ENCODE measurements around the gene CYGB. TPM values are rescaled to one million over a fixed set of nuclear protein-coding genes. Genes with fewer than 3 reads are reported as not detected.

The CYGB gene
- total and polyA plus RNA-seq, 4 donors = 0.83 to 7.8 (median 1.4) TPM

- Histone ChIP-seq H3K9ac (ENCODE audit: low read depth in 1 of 2, low read length in 2 of 2) (no peak overlapping the region), H3K4me1 (ENCODE audit: control insufficient read depth in 4 of 4, insufficient read depth in 4 of 4, low read length in 3 of 4) (peaks cover 0 to 11% (median 7%) of the 10 kb centered on the region in 4 donors), H3K36me3 (ENCODE audit: control insufficient read depth in 4 of 4, insufficient read depth in 3 of 4, low read depth in 1 of 4, low read length in 3 of 4) (no peaks in the 10 kb centered on the region), H3K4me3 (ENCODE audit: low read depth in 1 of 3, low read length in 3 of 3) (no peak overlapping the region), H3K27ac (ENCODE audit: low read depth in 1 of 2, low read length in 2 of 2) (no peak overlapping the region), H3K27me3 (ENCODE audit: control insufficient read depth in 4 of 4, insufficient read depth in 4 of 4, low read length in 3 of 4) (no peaks in the 10 kb centered on the region), H3K9me3 (ENCODE audit: control insufficient read depth in 4 of 4, low read length in 3 of 4) (no peaks in the 10 kb centered on the region)
- no peak for DNase-seq (ENCODE audit: low spot score)
- no peak for TF ChIP-seq JUND (IDR thresholded peaks at IDR 0.05)
- TF ChIP-seq HNF4G (IDR thresholded peaks at IDR 0.05) = no peak
- no peak for TF ChIP-seq REST (IDR thresholded peaks at IDR 0.05)
- no peak for TF ChIP-seq HNF4A (conservative IDR thresholded peaks at IDR 0.05)
- TF ChIP-seq TAF1 (conservative IDR thresholded peaks at IDR 0.05) = no peak
- TF ChIP-seq RAD21 (IDR thresholded peaks at IDR 0.05) = no peak
- TF ChIP-seq FOXA1 (IDR thresholded peaks at IDR 0.05) = no peak
- TF ChIP-seq, protein P1, sequence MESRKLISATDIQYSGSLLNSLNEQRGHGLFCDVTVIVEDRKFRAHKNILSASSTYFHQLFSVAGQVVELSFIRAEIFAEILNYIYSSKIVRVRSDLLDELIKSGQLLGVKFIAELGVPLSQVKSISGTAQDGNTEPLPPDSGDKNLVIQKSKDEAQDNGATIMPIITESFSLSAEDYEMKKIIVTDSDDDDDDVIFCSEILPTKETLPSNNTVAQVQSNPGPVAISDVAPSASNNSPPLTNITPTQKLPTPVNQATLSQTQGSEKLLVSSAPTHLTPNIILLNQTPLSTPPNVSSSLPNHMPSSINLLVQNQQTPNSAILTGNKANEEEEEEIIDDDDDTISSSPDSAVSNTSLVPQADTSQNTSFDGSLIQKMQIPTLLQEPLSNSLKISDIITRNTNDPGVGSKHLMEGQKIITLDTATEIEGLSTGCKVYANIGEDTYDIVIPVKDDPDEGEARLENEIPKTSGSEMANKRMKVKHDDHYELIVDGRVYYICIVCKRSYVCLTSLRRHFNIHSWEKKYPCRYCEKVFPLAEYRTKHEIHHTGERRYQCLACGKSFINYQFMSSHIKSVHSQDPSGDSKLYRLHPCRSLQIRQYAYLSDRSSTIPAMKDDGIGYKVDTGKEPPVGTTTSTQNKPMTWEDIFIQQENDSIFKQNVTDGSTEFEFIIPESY (IDR thresholded peaks at IDR 0.05) = no peak
- TF ChIP-seq EGR1 (IDR thresholded peaks at IDR 0.05; ENCODE audit: low read depth in 2 of 2) = no peak
- 87% methylated on average over 15 of the region's 15 CpGs for WGBS
Observed at GRCh38 chr17:76519048-76519966, 18.2 kb downstream of the CYGB start.

GRCh38 chr17:76517638-76518038 lies 19.9 kb downstream of the CYGB start:
- no peak overlapping the region for H3K4me3 ChIP-seq (ENCODE audit: low read depth in 1 of 3, low read length in 3 of 3)
- H3K27ac ChIP-seq (ENCODE audit: low read depth in 1 of 2, low read length in 2 of 2) = no peak overlapping the region
- peaks cover 0 to 5% (median 4%) of the 10 kb centered on the region in 4 donors for H3K4me1 ChIP-seq (ENCODE audit: control insufficient read depth in 4 of 4, insufficient read depth in 4 of 4, low read length in 3 of 4)
- H3K27me3 ChIP-seq (ENCODE audit: control insufficient read depth in 4 of 4, insufficient read depth in 4 of 4, low read length in 3 of 4) = no peaks in the 10 kb centered on the region
- H3K36me3 ChIP-seq (ENCODE audit: control insufficient read depth in 4 of 4, insufficient read depth in 3 of 4, low read depth in 1 of 4, low read length in 3 of 4) = no peaks in the 10 kb centered on the region
- H3K9ac ChIP-seq (ENCODE audit: low read depth in 1 of 2, low read length in 2 of 2) = no peak overlapping the region
- 92% methylated on average over 11 of the region's 11 CpGs for WGBS
- no peaks in the 10 kb centered on the region for H3K9me3 ChIP-seq (ENCODE audit: control insufficient read depth in 4 of 4, low read length in 3 of 4)
- no peak for DNase-seq (ENCODE audit: low spot score)
- TF ChIP-seq FOXA1 (IDR thresholded peaks at IDR 0.05) (no peak), GABPA (IDR thresholded peaks at IDR 0.05 in 1 of 2, conservative IDR thresholded peaks at IDR 0.05 in 1 of 2) (no peak), SP1 (IDR thresholded peaks at IDR 0.05) (no peak), HNF4A (conservative IDR thresholded peaks at IDR 0.05) (no peak), HNF4G (IDR thresholded peaks at IDR 0.05) (no peak), EGR1 (IDR thresholded peaks at IDR 0.05; ENCODE audit: low read depth in 2 of 2) (no peak), YY1 (IDR thresholded peaks at IDR 0.05) (no peak), REST (IDR thresholded peaks at IDR 0.05) (no peak), JUND (IDR thresholded peaks at IDR 0.05) (no peak), NR2F2 (IDR thresholded peaks at IDR 0.05) (no peak), FOXA2 (IDR thresholded peaks at IDR 0.05) (no peak)
- TF ChIP-seq, protein P1 (IDR thresholded peaks at IDR 0.05) = no peak
- TF ChIP-seq, protein P2, sequence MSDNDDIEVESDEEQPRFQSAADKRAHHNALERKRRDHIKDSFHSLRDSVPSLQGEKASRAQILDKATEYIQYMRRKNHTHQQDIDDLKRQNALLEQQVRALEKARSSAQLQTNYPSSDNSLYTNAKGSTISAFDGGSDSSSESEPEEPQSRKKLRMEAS (IDR thresholded peaks at IDR 0.05) = no peak
- TF ChIP-seq, protein P3, sequence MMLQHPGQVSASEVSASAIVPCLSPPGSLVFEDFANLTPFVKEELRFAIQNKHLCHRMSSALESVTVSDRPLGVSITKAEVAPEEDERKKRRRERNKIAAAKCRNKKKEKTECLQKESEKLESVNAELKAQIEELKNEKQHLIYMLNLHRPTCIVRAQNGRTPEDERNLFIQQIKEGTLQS (IDR thresholded peaks at IDR 0.05) = no peak
